ENCODE measurements around the gene AGRP. TPM values are rescaled to one million over a fixed set of nuclear protein-coding genes. Genes with fewer than 3 reads are reported as not detected.
A peak's percentile ranks its signal among the peaks of the same experiment; 100 is the strongest.

AGRP gene
- total and polyA plus RNA-seq, 8 donors: 0.23 TPM; not detected in 7

GRCh38 chr16:67441271-67441753, 42.0 kb downstream of the AGRP start:
- peaks cover 30 to 37% (median 34%) of the 10 kb centered on the region in 3 donors for H3K4me1 ChIP-seq
- H3K36me3 ChIP-seq: peaks cover 0 to 19% (median 0%) of the 10 kb centered on the region in 3 donors

GRCh38 chr16:67438824-67439393, 44.4 kb downstream of the AGRP start:
- intact Hi-C loops (cut with DNase I): no loop called here
- H3K27ac ChIP-seq: no peak overlapping the region
- DNase-seq (peak in 2 of 6 donors; percentile 26 to 68), FAIRE-seq (no peak), ATAC-seq (no peak)
- no peaks in the 10 kb centered on the region for H3K27me3 ChIP-seq
- 92 to 96% methylated on average over 19 of the region's 19 CpGs for WGBS, 2 donors
- TF ChIP-seq CTCF (IDR thresholded peaks at IDR 0.05): no peak
- peaks cover 0 to 19% (median 0%) of the 10 kb centered on the region in 3 donors for H3K36me3 ChIP-seq
- no peak overlapping the region for H3K4me3 ChIP-seq
- H3K4me1 ChIP-seq: peaks cover 19 to 26% (median 22%) of the 10 kb centered on the region in 3 donors
- no peaks in the 10 kb centered on the region for H3K9me3 ChIP-seq

More at GRCh38 chr16:67441271-67441753, 42.0 kb downstream of the AGRP start:
- no peak for TF ChIP-seq CTCF (IDR thresholded peaks at IDR 0.05)
- Histone ChIP-seq H3K27me3 (no peaks in the 10 kb centered on the region), H3K27ac (peak overlapping the region; percentile 53 to 81 (median 67)), H3K9me3 (no peaks in the 10 kb centered on the region), H3K4me3 (no peak overlapping the region)
- ATAC-seq (peak; percentile 82 to 91 (median 88)), FAIRE-seq (no peak), DNase-seq (peak; percentile 83 to 98 (median 92))
- intact Hi-C loops (cut with DNase I): no loop called here
- WGBS, 2 donors: 18 to 29% methylated on average over 17 of the region's 17 CpGs

GRCh38 chr16:67438098-67438791, 45.1 kb downstream of the AGRP start:
- Histone ChIP-seq H3K36me3 (peaks cover 0 to 19% (median 0%) of the 10 kb centered on the region in 3 donors), H3K4me3 (no peak overlapping the region), H3K27me3 (no peaks in the 10 kb centered on the region), H3K9me3 (no peaks in the 10 kb centered on the region), H3K4me1 (peaks cover 19 to 20% (median 19%) of the 10 kb centered on the region in 3 donors), H3K27ac (no peak overlapping the region)
- intact Hi-C loops (cut with DNase I): no loop called here
- ATAC-seq (no peak), DNase-seq (peak in 1 of 6 donors; percentile 43), FAIRE-seq (no peak)
- WGBS, 2 donors: 91 to 95% methylated on average over 20 of the region's 20 CpGs
- TF ChIP-seq CTCF (IDR thresholded peaks at IDR 0.05): no peak

DNA sequence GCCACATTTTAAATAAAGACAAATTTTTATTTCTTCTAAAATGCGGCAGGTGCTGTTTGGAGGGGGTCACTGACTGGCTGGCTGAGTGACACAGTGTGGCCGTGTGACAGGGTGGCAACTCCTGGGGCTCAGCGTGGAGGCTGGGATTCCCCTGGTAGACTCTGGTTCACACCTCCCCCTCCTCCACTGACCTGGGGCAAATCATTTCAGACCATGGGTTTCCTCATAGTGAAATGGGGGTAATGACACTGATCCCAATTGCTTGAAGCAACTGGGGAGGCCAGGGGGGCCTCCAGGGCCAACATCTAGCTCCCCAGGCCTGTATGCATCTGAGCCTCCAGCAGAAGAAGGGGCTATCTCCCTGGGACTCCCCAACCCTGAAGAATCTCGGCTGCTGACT, 45.8 kb downstream of the AGRP start:
- Histone ChIP-seq H3K36me3 (peaks cover 0 to 19% (median 0%) of the 10 kb centered on the region in 3 donors), H3K4me3 (no peak overlapping the region), H3K27ac (no peak overlapping the region), H3K9me3 (no peaks in the 10 kb centered on the region), H3K4me1 (peaks cover 13 to 16% (median 14%) of the 10 kb centered on the region in 3 donors), H3K27me3 (no peaks in the 10 kb centered on the region)
- no peak for ATAC-seq
- DNase-seq: no peak
- intact Hi-C loops (cut with DNase I): no loop called here
- WGBS, 2 donors: 83 to 84% methylated on average over 4 of the region's 4 CpGs
- TF ChIP-seq CTCF (IDR thresholded peaks at IDR 0.05): no peak
- no peak for FAIRE-seq

Data from pancreas (tissue), 10 donors.